ENCODE results near the gene VCL.

- TF ChIP-seq, protein P1, sequence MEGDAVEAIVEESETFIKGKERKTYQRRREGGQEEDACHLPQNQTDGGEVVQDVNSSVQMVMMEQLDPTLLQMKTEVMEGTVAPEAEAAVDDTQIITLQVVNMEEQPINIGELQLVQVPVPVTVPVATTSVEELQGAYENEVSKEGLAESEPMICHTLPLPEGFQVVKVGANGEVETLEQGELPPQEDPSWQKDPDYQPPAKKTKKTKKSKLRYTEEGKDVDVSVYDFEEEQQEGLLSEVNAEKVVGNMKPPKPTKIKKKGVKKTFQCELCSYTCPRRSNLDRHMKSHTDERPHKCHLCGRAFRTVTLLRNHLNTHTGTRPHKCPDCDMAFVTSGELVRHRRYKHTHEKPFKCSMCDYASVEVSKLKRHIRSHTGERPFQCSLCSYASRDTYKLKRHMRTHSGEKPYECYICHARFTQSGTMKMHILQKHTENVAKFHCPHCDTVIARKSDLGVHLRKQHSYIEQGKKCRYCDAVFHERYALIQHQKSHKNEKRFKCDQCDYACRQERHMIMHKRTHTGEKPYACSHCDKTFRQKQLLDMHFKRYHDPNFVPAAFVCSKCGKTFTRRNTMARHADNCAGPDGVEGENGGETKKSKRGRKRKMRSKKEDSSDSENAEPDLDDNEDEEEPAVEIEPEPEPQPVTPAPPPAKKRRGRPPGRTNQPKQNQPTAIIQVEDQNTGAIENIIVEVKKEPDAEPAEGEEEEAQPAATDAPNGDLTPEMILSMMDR (IDR thresholded peaks at IDR 0.05): no peak
- no peak for TF ChIP-seq ZFX (IDR thresholded peaks at IDR 0.05; ENCODE audit: borderline replicate concordance)
These were observed 167.6 kb downstream of the VCL start for GRCh38 chr10:74165530-74165901.

All from 22Rv1 (cell line).